Peyer's patch (tissue), 4 donors: ENCODE data around the gene KCNQ1. TPM values are rescaled to one million over a fixed set of nuclear protein-coding genes. Genes with fewer than 3 reads are reported as not detected.

Experiments
- DNase-seq, 3 donors: peaks; one replicate each; pipeline ENCODE4 v3.0.0-alpha.2; 2017 to 2019
- H3K27ac ChIP-seq, 4 donors: fragments of 200-600 bp; sonication (generic); one replicate each; pipeline ENCODE4 v1.5.1; 2016 to 2019
- H3K27me3 ChIP-seq, 2 donors: fragments of 200-600 bp; sonication (generic); one replicate each; pipeline ENCODE4 v1.5.1; 2019
- H3K36me3 ChIP-seq, 3 donors: fragments of 200-600 bp; sonication (generic); one replicate each; pipeline ENCODE4 v1.5.1; 2016 to 2019
- H3K4me1 ChIP-seq, 4 donors: fragments of 200-600 bp; sonication (generic); one replicate each; pipeline ENCODE4 v1.5.1; 2016 to 2019
- H3K4me3 ChIP-seq, 4 donors: fragments of 200-600 bp; sonication (generic); 1 replicate in 3 of 4; 2 replicates in 1 of 4; pipeline ENCODE4 v1.5.1; 2016 to 2019; ENCODE audit warnings: mild to moderate bottlenecking in 1 of 4
- H3K9me3 ChIP-seq, 4 donors: fragments of 200-600 bp; sonication (generic); one replicate each; pipeline ENCODE4 v1.5.1; 2016 to 2019; ENCODE audit warnings: mild to moderate bottlenecking in 1 of 4
- POLR2A ChIP-seq, 2 donors: fragments of 450-650 bp; IDR thresholded peaks; one replicate each; pipeline ENCODE4 v1.5.1; 2017; ENCODE audit warnings: antibody characterized with exemption in 2 of 2, mild to moderate bottlenecking in 2 of 2, moderate library complexity in 2 of 2
- total RNA-seq, 4 donors: library from RNA; depleted of rRNA; stranded (reverse); fragments of >200 nt; gene quantifications; one replicate each; pipeline ENCODE4 v1.1.0, GENCODE V29; 2016
- TF ChIP-seq, protein P1 (sequence below), 6 experiments: fragments of 450-650 bp in 4 of 6; fragments of 200-600 bp in 2 of 6; sonication (generic) in 1 of 6; IDR thresholded peaks; one replicate each; pipeline ENCODE4 v1.5.1; 2017 to 2019; ENCODE audit warnings: antibody characterized with exemption in 6 of 6, mild to moderate bottlenecking in 3 of 6, moderate library complexity in 1 of 6

Gene KCNQ1
- total RNA-seq, 4 donors from 2014 or later, result 50.6 to 66.4 (median 54.2) TPM

DNA sequence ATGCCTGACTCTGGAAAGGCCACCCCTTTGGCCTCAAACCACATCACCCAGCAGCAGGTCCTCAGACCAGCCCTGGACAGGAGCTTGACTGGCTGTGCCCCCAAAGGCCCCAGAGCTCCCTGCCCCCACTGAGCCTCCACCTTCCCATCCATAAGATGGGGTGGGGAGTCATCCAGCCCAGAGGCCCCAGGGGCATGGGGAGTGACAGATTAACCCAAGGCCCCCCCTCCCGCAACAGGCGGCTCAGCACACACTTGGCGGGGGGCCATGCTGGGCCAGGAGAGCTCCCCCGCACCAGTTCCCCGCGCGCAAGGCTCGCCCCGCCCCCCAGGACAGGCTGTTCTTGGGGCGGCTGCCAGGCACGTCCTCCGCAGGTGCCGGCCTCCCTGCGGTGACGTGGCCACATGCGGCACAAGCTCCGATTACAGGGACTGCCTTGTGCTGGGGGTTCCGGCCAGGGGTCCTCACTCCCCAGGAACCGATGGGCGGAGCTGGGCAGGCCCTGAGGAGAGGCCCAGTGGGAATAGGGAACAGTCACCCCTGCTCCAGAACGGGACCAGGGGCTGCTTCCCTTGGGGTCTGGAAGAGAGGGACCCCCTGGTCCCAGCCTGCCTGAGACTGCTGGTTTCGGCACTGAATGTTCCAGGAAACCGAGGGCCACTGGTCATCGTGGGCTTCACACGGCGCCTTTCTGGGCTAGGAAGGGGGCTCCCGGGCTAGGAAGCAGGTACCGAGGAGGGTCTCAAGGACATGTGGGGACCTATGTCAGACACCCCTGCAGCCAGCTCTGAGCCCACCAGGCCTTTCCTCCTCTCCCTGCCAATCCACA lies 445.9 kb downstream of the KCNQ1 start:
- H3K4me3 ChIP-seq, result no peak overlapping the region
- H3K27me3 ChIP-seq, result no peaks in the 10 kb centered on the region
- DNase-seq, result peak in 2 of 3 donors; percentile 75 to 83
- H3K27ac ChIP-seq, result peak overlapping the region in 1 of 4 donors; percentile 10
- H3K4me1 ChIP-seq, result peaks cover 5 to 32% (median 14%) of the 10 kb centered on the region in 4 donors
- H3K9me3 ChIP-seq, result no peaks in the 10 kb centered on the region
- TF ChIP-seq, protein P1, sequence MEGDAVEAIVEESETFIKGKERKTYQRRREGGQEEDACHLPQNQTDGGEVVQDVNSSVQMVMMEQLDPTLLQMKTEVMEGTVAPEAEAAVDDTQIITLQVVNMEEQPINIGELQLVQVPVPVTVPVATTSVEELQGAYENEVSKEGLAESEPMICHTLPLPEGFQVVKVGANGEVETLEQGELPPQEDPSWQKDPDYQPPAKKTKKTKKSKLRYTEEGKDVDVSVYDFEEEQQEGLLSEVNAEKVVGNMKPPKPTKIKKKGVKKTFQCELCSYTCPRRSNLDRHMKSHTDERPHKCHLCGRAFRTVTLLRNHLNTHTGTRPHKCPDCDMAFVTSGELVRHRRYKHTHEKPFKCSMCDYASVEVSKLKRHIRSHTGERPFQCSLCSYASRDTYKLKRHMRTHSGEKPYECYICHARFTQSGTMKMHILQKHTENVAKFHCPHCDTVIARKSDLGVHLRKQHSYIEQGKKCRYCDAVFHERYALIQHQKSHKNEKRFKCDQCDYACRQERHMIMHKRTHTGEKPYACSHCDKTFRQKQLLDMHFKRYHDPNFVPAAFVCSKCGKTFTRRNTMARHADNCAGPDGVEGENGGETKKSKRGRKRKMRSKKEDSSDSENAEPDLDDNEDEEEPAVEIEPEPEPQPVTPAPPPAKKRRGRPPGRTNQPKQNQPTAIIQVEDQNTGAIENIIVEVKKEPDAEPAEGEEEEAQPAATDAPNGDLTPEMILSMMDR (IDR thresholded peaks at IDR 0.05), result no peak
- no peak for TF ChIP-seq POLR2A (IDR thresholded peaks at IDR 0.05)
- no peaks in the 10 kb centered on the region for H3K36me3 ChIP-seq

DNA sequence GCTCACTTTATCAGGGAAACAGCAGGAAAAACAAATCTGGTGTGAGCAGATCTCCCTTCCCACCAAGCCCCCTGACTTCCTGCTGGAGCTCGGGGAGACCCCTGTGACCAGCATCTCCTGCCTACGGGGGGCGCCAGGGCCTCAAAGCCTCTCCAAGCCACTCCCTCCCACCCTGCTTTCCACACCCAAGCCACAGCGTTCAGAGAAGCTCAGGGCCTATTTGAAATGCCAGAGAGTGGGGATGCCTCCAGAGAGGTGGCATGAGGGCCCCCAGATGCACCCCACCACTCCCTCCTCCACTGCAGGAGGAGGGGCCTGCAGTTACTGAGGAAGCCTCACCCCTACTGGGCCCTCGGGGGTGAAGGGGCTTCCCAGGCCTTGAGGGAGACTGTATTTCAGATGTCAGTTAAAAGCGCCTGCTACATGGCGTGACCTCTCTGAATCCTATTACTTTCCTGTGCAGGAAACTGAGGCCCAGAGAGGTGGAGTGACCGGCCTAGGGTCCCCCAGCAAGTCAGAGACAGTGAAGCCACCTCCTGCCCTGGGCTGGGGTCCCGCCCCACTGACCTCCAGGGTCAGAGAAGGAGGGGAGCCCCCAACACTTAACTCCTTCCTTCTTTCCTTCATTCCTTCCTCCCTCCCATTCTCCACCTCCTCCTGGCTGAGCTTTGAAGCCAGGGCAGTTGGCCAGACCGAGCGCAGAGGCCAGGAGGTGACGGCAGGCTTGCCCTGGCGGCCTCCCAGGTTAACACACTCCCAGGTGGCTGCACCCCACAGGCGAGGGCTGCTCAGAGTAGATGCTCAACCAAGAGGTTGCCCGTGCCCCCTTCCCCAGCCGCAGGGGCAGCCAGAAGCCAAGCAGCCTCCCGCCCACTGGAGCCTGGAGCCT lies 446.8 kb downstream of the KCNQ1 start:
- peaks cover 5 to 27% (median 12%) of the 10 kb centered on the region in 4 donors for H3K4me1 ChIP-seq
- TF ChIP-seq, protein P1 (IDR thresholded peaks at IDR 0.05), result no peak
- TF ChIP-seq POLR2A (IDR thresholded peaks at IDR 0.05), result no peak
- H3K27me3 ChIP-seq, result no peaks in the 10 kb centered on the region
- peak overlapping the region; percentile 35 to 54 (median 48) for H3K4me3 ChIP-seq
- no peaks in the 10 kb centered on the region for H3K36me3 ChIP-seq
- peak overlapping the region in 3 of 4 donors; percentile 48 to 82 (median 67) for H3K27ac ChIP-seq
- DNase-seq, result peak in 1 of 3 donors; percentile 42
- no peaks in the 10 kb centered on the region for H3K9me3 ChIP-seq

DNA sequence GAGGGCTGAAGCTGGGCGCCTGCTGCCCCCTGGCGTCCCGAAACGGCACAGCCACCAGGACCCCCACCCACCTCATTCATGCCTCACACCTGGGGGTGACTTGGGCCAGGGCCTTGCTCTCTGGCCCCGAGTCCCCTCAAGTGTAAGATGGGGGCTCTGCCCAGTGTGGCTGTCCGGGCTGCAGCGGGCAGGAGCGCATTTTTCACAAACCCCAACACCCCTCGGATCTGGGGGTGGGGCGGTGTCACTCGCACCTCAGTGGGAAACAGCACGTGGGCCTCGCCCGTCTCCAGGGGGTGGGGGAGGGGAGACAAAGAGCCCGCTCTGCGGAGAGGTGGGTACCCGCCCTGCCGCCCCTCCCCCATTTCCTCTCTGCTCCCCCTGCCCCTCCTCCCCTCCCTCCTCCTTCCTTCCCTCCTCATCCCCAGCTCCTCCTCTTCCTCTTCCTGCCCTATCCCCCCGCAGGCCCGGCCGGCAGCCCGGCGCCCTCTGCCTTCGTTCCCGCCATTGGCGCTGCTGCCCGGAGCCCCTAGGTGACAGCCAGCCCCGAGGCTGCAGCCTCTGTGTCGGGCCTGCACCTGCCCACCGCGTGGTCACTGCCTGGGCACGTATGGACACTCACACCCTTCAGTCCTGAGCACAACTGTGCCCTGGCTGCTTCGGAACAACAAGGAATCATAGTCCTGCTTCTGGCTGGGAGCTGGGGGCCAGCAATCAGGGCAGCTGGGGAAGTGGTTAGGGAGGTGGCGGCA lies 447.6 kb downstream of the KCNQ1 start:
- H3K4me3 ChIP-seq, result peak overlapping the region; percentile 35 to 54 (median 48)
- no peaks in the 10 kb centered on the region for H3K36me3 ChIP-seq
- TF ChIP-seq POLR2A (IDR thresholded peaks at IDR 0.05), result no peak
- TF ChIP-seq, protein P1 (IDR thresholded peaks at IDR 0.05), result peak; percentile 84 to 88 (median 87)
- no peaks in the 10 kb centered on the region for H3K9me3 ChIP-seq
- H3K27me3 ChIP-seq, result no peaks in the 10 kb centered on the region
- peaks cover 5 to 27% (median 12%) of the 10 kb centered on the region in 4 donors for H3K4me1 ChIP-seq
- peak; percentile 62 to 76 (median 75) for DNase-seq
- H3K27ac ChIP-seq, result peak overlapping the region; percentile 48 to 82 (median 60)

DNA sequence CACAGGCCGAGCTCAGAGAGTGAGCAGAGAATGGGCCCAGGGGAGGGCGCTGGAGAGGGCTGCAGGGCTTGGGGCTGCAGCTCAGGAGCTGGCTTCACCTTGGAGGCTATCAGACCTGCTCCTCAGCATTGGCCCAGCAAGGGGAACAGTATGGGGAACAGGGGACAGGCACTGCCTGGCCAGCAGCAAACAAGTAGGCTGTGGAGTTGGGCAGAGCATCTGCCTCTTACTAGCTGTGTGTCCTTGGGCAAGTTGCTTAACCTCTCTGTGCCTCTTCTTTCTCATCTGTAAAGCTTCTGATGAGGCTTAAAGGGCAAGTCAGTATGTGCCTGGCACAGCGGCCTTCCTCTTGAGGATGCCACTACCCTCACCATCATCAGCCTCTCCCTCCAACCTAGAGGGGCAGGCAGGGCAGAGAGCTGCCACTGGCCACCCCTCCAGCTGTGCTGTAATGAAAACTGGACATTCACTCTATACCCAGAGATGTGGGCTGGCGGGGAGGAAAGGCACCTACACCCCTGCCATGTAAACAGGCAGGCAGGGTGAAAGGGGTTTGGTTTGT lies 448.2 kb downstream of the KCNQ1 start:
- Histone ChIP-seq H3K9me3 (no peaks in the 10 kb centered on the region), H3K4me3 (peak overlapping the region in 3 of 4 donors; percentile 46 to 54 (median 49)), H3K4me1 (peaks cover 5 to 27% (median 12%) of the 10 kb centered on the region in 4 donors), H3K27me3 (no peaks in the 10 kb centered on the region), H3K27ac (peak overlapping the region; percentile 48 to 82 (median 60)), H3K36me3 (no peaks in the 10 kb centered on the region)
- peak in 2 of 3 donors; percentile 47 to 76 for DNase-seq
- TF ChIP-seq, protein P1 (IDR thresholded peaks at IDR 0.05), result peak in 4 of 6 experiments; percentile 23 to 42 (median 32)
- TF ChIP-seq POLR2A (IDR thresholded peaks at IDR 0.05), result no peak
